SK-N-SH (cell line): ENCODE data around the gene GPX2. TPM values are rescaled to one million over a fixed set of nuclear protein-coding genes. Genes with fewer than 3 reads are reported as not detected.

Experiments
- CTCF ChIA-PET: fragments of 300-600, 350-600 bp; formaldehyde crosslinking; extraction: SDS; loops from one replicate; lab custom pipeline; 2021; lab: Yijun Ruan, JAX
- POLR2A ChIA-PET: fragments of 350-600 bp; sonication (Branson Sonifier 250); formaldehyde crosslinking; extraction: SDS; loops from one replicate; lab custom pipeline; 2020; ENCODE audit warnings: antibody characterized with exemption, inconsistent platforms; lab: Yijun Ruan, JAX
- DNase-seq: peaks from one replicate; pipeline ENCODE4 v3.0.0; 2012
- H2AFZ ChIP-seq: fragments of 200-600 bp; sonication (generic); 2 replicates; pipeline ENCODE4 v1.8.1; 2016; ENCODE audit warnings: antibody characterized with exemption, mild to moderate bottlenecking, low read depth
- H3F3A ChIP-seq: fragments of 200-600 bp; sonication (generic); replicated peaks from 2 replicates; pipeline ENCODE3; 2016; ENCODE audit warnings: antibody characterized with exemption, mild to moderate bottlenecking; ENCODE audit not compliant: insufficient read depth
- H3K27ac ChIP-seq, 2 experiments: fragments of 200-500 bp in 1 of 2; fragments of 200-600 bp in 1 of 2; sonication (Bioruptor generic) in 1 of 2; sonication (generic), shearing (Covaris generic) in 1 of 2; 2 replicates each; pipeline versions ENCODE4 v1.5.1 to v1.6.1; 2014 to 2016; ENCODE audit warnings: low read depth in 2 of 2, inconsistent platforms in 1 of 2, low read length in 1 of 2, mild to moderate bottlenecking in 1 of 2, mixed read lengths in 1 of 2
- H3K27me3 ChIP-seq: fragments of 200-600 bp; sonication (generic), shearing (Covaris generic); 2 replicates; pipeline ENCODE4 v1.6.1; 2016; ENCODE audit warnings: mixed run types; ENCODE audit not compliant: insufficient read depth
- H3K36me3 ChIP-seq, 2 experiments: fragments of 200-500 bp in 1 of 2; fragments of 200-600 bp in 1 of 2; sonication (Bioruptor generic) in 1 of 2; sonication (generic) in 1 of 2; replicated peaks in 1 of 2; 2 replicates each; pipeline versions ENCODE3 to v1.5.1; 2014 to 2016; ENCODE audit warnings: low read length in 1 of 2, mild to moderate bottlenecking in 1 of 2; ENCODE audit not compliant: insufficient read depth in 2 of 2, control insufficient read depth in 1 of 2
- H3K4me1 ChIP-seq, 2 experiments: fragments of 200-500 bp in 1 of 2; fragments of 200-600 bp in 1 of 2; sonication (Bioruptor generic) in 1 of 2; sonication (generic), shearing (Covaris generic) in 1 of 2; 2 replicates each; pipeline versions ENCODE4 v1.5.1 to v1.6.1; 2014 to 2016; ENCODE audit warnings: low read depth in 1 of 2, low read length in 1 of 2, mixed run types in 1 of 2; ENCODE audit not compliant: insufficient read depth in 2 of 2, control insufficient read depth in 1 of 2
- H3K4me2 ChIP-seq: fragments of 200-600 bp; sonication (generic), shearing (Covaris generic); 2 replicates; pipeline ENCODE4 v1.6.1; 2017; ENCODE audit warnings: mixed run types
- H3K4me3 ChIP-seq, 2 experiments: fragments of 200-500 bp in 1 of 2; fragments of 200-600 bp in 1 of 2; sonication (Bioruptor generic) in 1 of 2; sonication (generic), shearing (Covaris generic) in 1 of 2; 2 replicates each; pipeline versions ENCODE4 v1.5.1 to v1.8.1; 2014 to 2016; ENCODE audit warnings: low read depth in 2 of 2, inconsistent platforms in 1 of 2, low read length in 1 of 2, mild to moderate bottlenecking in 1 of 2, mixed read lengths in 1 of 2, moderate library complexity in 1 of 2
- H3K79me2 ChIP-seq: fragments of 200-600 bp; sonication (generic); 2 replicates; pipeline ENCODE4 v1.8.1; 2017; ENCODE audit warnings: mild to moderate bottlenecking; ENCODE audit not compliant: insufficient read depth
- H3K9ac ChIP-seq: fragments of 200-600 bp; sonication (generic); 2 replicates; pipeline ENCODE4 v1.6.1; 2017; ENCODE audit warnings: mixed run types
- H3K9me2 ChIP-seq: fragments of 200-600 bp; sonication (generic); 2 replicates; pipeline ENCODE4 v1.6.1; 2017; ENCODE audit warnings: mixed run types
- H3K9me3 ChIP-seq: fragments of 200-600 bp; sonication (generic); 2 replicates; pipeline ENCODE4 v1.6.1; 2017; ENCODE audit warnings: mixed run types, mild to moderate bottlenecking, moderate library complexity
- H4K20me1 ChIP-seq: fragments of 200-600 bp; sonication (generic); 2 replicates; pipeline ENCODE4 v1.6.1; 2017; ENCODE audit warnings: mild to moderate bottlenecking, mixed run types; ENCODE audit not compliant: insufficient read depth
- EP300 ChIP-seq, 2 experiments: IDR thresholded peaks; 2 replicates each; pipeline versions ENCODE4 v1.4.0 to v1.6.1; 2012; ENCODE audit warnings: borderline replicate concordance in 1 of 2, low read depth in 1 of 2, low read length in 1 of 2
- FOSL2 ChIP-seq: IDR thresholded peaks from 2 replicates; pipeline ENCODE4 v1.4.0; 2012; ENCODE audit warnings: low read depth, mild to moderate bottlenecking, moderate library complexity, borderline replicate concordance
- FOXJ3 ChIP-seq: sonication (generic); formaldehyde crosslinking; IDR thresholded peaks from 2 replicates; pipeline ENCODE4 v1.5.1; 2020; ENCODE audit warnings: mild to moderate bottlenecking, missing genetic modification reagents
- GABPA ChIP-seq: IDR thresholded peaks from 2 replicates; pipeline ENCODE4 v1.4.0; 2012; ENCODE audit warnings: low read depth, mild to moderate bottlenecking
- GATA2 ChIP-seq: sonication (generic); formaldehyde crosslinking; IDR thresholded peaks from 2 replicates; pipeline ENCODE4 v1.5.0; 2020; ENCODE audit warnings: mild to moderate bottlenecking, missing genetic modification reagents
- JUND ChIP-seq: IDR thresholded peaks from 2 replicates; pipeline ENCODE4 v1.4.0; 2012
- MXI1 ChIP-seq: IDR thresholded peaks from 2 replicates; pipeline ENCODE4 v1.6.1; 2012; ENCODE audit warnings: mild to moderate bottlenecking, low read depth, low read length, improper control_type of control experiment
- NFIC ChIP-seq: IDR thresholded peaks from 2 replicates; pipeline ENCODE4 v1.4.0; 2012; ENCODE audit warnings: borderline replicate concordance
- POLR2AphosphoS5 ChIP-seq: IDR thresholded peaks from 2 replicates; pipeline ENCODE4 v1.6.1; 2012; ENCODE audit warnings: low read depth, low read length
- RCOR1 ChIP-seq: fragments of 150-350 bp; IDR thresholded peaks from 2 replicates; pipeline ENCODE4 v1.6.1; 2017; ENCODE audit warnings: antibody characterized with exemption, low read length
- TCF12 ChIP-seq: IDR thresholded peaks from 2 replicates; pipeline ENCODE4 v1.4.0; 2012
- YY1 ChIP-seq: IDR thresholded peaks from 2 replicates; pipeline ENCODE4 v1.4.0; 2012; ENCODE audit warnings: low read depth, mild to moderate bottlenecking
- WGBS: methylation state at CpG from one replicate; pipeline ENCODE4 v1.1.6; 2017; ENCODE audit warnings: low lambda C conversion rate; 5-methylcytosine and 5-hydroxymethylcytosine counted together
- polyA plus RNA-seq, 3 experiments: library from polyadenylated mRNA; depleted of rRNA; stranded (reverse); fragments of >200 nt; gene quantifications; 2 replicates each; pipeline ENCODE4 v1.2.3, GENCODE V29; 2012
- TF ChIP-seq, protein P1 (sequence below): IDR thresholded peaks from 2 replicates; pipeline ENCODE4 v1.4.0; 2012; ENCODE audit warnings: low read depth, borderline replicate concordance
- TF ChIP-seq, protein P2 (sequence below): IDR thresholded peaks from 2 replicates; pipeline ENCODE4 v1.6.1; 2012; ENCODE audit warnings: mild to moderate bottlenecking, low read depth, low read length, moderate library complexity
- TF ChIP-seq, protein P3 (sequence below): fragments of 150-350 bp; IDR thresholded peaks from 2 replicates; pipeline ENCODE4 v1.6.1; 2017; ENCODE audit warnings: antibody characterized with exemption, low read length, low read depth, borderline replicate concordance
- TF ChIP-seq, protein P4 (sequence below): IDR thresholded peaks from 2 replicates; pipeline ENCODE4 v1.4.0; 2012; ENCODE audit warnings: low read depth, borderline replicate concordance

Gene GPX2
- polyA plus RNA-seq, 1 of the 3 experiments (the other 2 are of a cell fraction), result not detected

- TF ChIP-seq, protein P1, sequence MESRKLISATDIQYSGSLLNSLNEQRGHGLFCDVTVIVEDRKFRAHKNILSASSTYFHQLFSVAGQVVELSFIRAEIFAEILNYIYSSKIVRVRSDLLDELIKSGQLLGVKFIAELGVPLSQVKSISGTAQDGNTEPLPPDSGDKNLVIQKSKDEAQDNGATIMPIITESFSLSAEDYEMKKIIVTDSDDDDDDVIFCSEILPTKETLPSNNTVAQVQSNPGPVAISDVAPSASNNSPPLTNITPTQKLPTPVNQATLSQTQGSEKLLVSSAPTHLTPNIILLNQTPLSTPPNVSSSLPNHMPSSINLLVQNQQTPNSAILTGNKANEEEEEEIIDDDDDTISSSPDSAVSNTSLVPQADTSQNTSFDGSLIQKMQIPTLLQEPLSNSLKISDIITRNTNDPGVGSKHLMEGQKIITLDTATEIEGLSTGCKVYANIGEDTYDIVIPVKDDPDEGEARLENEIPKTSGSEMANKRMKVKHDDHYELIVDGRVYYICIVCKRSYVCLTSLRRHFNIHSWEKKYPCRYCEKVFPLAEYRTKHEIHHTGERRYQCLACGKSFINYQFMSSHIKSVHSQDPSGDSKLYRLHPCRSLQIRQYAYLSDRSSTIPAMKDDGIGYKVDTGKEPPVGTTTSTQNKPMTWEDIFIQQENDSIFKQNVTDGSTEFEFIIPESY, result no peak
- TF ChIP-seq JUND, result no peak
- no peak for TF ChIP-seq POLR2AphosphoS5
- TF ChIP-seq, protein P2, sequence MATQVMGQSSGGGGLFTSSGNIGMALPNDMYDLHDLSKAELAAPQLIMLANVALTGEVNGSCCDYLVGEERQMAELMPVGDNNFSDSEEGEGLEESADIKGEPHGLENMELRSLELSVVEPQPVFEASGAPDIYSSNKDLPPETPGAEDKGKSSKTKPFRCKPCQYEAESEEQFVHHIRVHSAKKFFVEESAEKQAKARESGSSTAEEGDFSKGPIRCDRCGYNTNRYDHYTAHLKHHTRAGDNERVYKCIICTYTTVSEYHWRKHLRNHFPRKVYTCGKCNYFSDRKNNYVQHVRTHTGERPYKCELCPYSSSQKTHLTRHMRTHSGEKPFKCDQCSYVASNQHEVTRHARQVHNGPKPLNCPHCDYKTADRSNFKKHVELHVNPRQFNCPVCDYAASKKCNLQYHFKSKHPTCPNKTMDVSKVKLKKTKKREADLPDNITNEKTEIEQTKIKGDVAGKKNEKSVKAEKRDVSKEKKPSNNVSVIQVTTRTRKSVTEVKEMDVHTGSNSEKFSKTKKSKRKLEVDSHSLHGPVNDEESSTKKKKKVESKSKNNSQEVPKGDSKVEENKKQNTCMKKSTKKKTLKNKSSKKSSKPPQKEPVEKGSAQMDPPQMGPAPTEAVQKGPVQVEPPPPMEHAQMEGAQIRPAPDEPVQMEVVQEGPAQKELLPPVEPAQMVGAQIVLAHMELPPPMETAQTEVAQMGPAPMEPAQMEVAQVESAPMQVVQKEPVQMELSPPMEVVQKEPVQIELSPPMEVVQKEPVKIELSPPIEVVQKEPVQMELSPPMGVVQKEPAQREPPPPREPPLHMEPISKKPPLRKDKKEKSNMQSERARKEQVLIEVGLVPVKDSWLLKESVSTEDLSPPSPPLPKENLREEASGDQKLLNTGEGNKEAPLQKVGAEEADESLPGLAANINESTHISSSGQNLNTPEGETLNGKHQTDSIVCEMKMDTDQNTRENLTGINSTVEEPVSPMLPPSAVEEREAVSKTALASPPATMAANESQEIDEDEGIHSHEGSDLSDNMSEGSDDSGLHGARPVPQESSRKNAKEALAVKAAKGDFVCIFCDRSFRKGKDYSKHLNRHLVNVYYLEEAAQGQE, result no peak
- TF ChIP-seq, all 33 proteins: peak for 0
These were observed 30.5 kb upstream of the GPX2 start (continued) for GRCh38 chr14:64973026-64973442.

GRCh38 chr14:64971943-64972791 lies 29.6 kb upstream of the GPX2 start, which contains the start of gene RAB15:
Gene RAB15, minus strand, starts transcription at chr14:64972336. Its CDS starts 260 bp downstream, at chr14:64972076.
- peak; percentile 90 for DNase-seq
- H2AFZ ChIP-seq, result peak within 1 kb of the TSS; percentile 96
- H3K9me2 ChIP-seq, result no peaks in the 10 kb centered on the region
- no peaks in the 10 kb centered on the region for H3K27me3 ChIP-seq
- ChIA-PET POLR2A (interaction anchor here (0.6 kb wide), 1 partner anchor 16 kb away, joined by 4 read pairs; no protein-coding TSS in a partner anchor), CTCF (interaction anchor here (0.9 to 1.6 kb wide), 3 partner anchors 12 to 80 kb away, joined by 3 to 7 read pairs (median 3); no protein-coding TSS in a partner anchor)
- H3K4me1 ChIP-seq, result peaks cover 10 to 19% of the 10 kb centered on the region in 2 experiments; a peak in 3 of 4 replicates
- peak within 1 kb of the TSS; percentile 67 for H3K9ac ChIP-seq
- H3F3A ChIP-seq, result no peaks in the 10 kb centered on the region
- H4K20me1 ChIP-seq, result no peaks in the 10 kb centered on the region
- TF ChIP-seq GATA2 (CRISPR knock-in tag) (no peak), MXI1 (no peak), GABPA (no peak), YY1 (no peak), TCF12 (no peak), FOSL2 (no peak), EP300 (IDR thresholded peaks at IDR 0.05; ENCODE audit: borderline replicate concordance in 1 of 2, low read depth in 1 of 2, low read length in 1 of 2) (no peak), NFIC (no peak), RCOR1 (no peak), FOXJ3 (CRISPR knock-in tag) (no peak), POLR2AphosphoS5 (no peak), JUND (no peak)
- TF ChIP-seq, protein P3, sequence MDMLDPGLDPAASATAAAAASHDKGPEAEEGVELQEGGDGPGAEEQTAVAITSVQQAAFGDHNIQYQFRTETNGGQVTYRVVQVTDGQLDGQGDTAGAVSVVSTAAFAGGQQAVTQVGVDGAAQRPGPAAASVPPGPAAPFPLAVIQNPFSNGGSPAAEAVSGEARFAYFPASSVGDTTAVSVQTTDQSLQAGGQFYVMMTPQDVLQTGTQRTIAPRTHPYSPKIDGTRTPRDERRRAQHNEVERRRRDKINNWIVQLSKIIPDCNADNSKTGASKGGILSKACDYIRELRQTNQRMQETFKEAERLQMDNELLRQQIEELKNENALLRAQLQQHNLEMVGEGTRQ, result no peak
- TF ChIP-seq, protein P4, sequence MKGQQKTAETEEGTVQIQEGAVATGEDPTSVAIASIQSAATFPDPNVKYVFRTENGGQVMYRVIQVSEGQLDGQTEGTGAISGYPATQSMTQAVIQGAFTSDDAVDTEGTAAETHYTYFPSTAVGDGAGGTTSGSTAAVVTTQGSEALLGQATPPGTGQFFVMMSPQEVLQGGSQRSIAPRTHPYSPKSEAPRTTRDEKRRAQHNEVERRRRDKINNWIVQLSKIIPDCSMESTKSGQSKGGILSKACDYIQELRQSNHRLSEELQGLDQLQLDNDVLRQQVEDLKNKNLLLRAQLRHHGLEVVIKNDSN, result no peak
- 7% methylated on average over 18 of the region's 96 CpGs for WGBS
- H3K27ac ChIP-seq, result peak within 1 kb of the TSS in 1 of 2 experiments; percentile 35; a peak in 1 of 4 replicates
- peak within 1 kb of the TSS; percentile 96 for H3K4me2 ChIP-seq
- no peaks in the 10 kb centered on the region for H3K9me3 ChIP-seq
- peaks cover 0 to 3% of the 10 kb centered on the region in 2 experiments for H3K36me3 ChIP-seq
- H3K79me2 ChIP-seq, result no peaks in the 10 kb centered on the region
- H3K4me3 ChIP-seq, result peak within 1 kb of the TSS; percentile 59 to 69
